HL-60 (cell line): ENCODE measurements around the gene ITGB5.

Experiments
- POLR2AphosphoS5 ChIP-seq: IDR thresholded peaks from 2 replicates; pipeline ENCODE4 v1.6.1; 2012; ENCODE audit warnings: low read depth
- TF ChIP-seq, protein P1 (sequence below): IDR thresholded peaks from one replicate; pipeline ENCODE4 v1.5.1; 2011; ENCODE audit warnings: low read length, control low read depth, inconsistent platforms; ENCODE audit not compliant: insufficient read depth
- TF ChIP-seq, protein P2 (sequence below): IDR thresholded peaks from 2 replicates; pipeline ENCODE4 v1.6.1; 2012; ENCODE audit warnings: low read depth; ENCODE audit not compliant: insufficient replicate concordance

DNA sequence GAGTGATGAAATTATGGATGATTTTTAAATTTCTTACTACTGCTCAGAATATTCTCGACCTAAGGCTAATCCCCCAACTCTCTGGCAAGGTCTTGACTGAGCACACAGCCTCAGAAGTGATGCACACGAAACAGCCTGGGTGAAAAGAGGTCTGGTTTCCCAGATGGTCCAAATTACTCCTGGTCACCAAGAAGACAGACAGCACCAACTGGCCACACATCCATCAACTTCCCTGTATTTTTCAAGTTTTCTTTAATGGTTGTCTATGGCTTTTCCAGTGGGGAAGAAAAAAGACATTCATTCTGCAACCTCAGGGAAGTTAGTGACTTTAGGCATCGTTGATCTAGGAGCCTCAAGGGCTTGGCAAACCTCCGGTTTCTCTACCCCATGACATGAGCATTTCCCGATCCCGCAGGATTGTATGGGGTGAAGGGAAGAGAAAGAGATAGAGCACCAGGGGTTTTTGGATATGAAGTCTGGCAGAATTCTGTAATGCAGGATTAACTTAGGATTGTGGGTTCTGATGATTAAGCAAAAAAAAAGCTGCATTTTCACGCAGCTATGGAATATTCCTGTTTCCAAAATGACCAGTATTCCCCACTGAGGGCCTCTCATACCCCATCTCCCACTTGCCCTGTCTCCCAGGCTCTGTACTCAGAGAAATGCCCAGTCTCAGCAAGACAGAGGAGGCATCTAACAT, 94.7 kb downstream of the ITGB5 start:
- TF ChIP-seq, protein P1, sequence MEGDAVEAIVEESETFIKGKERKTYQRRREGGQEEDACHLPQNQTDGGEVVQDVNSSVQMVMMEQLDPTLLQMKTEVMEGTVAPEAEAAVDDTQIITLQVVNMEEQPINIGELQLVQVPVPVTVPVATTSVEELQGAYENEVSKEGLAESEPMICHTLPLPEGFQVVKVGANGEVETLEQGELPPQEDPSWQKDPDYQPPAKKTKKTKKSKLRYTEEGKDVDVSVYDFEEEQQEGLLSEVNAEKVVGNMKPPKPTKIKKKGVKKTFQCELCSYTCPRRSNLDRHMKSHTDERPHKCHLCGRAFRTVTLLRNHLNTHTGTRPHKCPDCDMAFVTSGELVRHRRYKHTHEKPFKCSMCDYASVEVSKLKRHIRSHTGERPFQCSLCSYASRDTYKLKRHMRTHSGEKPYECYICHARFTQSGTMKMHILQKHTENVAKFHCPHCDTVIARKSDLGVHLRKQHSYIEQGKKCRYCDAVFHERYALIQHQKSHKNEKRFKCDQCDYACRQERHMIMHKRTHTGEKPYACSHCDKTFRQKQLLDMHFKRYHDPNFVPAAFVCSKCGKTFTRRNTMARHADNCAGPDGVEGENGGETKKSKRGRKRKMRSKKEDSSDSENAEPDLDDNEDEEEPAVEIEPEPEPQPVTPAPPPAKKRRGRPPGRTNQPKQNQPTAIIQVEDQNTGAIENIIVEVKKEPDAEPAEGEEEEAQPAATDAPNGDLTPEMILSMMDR, result no peak
- TF ChIP-seq POLR2AphosphoS5, result no peak
- TF ChIP-seq, protein P2, sequence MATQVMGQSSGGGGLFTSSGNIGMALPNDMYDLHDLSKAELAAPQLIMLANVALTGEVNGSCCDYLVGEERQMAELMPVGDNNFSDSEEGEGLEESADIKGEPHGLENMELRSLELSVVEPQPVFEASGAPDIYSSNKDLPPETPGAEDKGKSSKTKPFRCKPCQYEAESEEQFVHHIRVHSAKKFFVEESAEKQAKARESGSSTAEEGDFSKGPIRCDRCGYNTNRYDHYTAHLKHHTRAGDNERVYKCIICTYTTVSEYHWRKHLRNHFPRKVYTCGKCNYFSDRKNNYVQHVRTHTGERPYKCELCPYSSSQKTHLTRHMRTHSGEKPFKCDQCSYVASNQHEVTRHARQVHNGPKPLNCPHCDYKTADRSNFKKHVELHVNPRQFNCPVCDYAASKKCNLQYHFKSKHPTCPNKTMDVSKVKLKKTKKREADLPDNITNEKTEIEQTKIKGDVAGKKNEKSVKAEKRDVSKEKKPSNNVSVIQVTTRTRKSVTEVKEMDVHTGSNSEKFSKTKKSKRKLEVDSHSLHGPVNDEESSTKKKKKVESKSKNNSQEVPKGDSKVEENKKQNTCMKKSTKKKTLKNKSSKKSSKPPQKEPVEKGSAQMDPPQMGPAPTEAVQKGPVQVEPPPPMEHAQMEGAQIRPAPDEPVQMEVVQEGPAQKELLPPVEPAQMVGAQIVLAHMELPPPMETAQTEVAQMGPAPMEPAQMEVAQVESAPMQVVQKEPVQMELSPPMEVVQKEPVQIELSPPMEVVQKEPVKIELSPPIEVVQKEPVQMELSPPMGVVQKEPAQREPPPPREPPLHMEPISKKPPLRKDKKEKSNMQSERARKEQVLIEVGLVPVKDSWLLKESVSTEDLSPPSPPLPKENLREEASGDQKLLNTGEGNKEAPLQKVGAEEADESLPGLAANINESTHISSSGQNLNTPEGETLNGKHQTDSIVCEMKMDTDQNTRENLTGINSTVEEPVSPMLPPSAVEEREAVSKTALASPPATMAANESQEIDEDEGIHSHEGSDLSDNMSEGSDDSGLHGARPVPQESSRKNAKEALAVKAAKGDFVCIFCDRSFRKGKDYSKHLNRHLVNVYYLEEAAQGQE, result no peak
